GM19452 (cell line): ENCODE data around the gene GYG2.
"Not testable (repeated sequence)": the region's sequence is repeated elsewhere in the genome, so short reads cannot be mapped to it uniquely, and the experiment has no call there.

Experiments used
- ATAC-seq: cut with Tn5 transposase; IDR thresholded peaks from one replicate; pipeline ENCODE4 v1.9.1; 2021; ENCODE audit not compliant: unreplicated experiment

The GYG2 gene

GRCh38 chrX:2828344-2828958 lies at the start of gene GYG2:
Gene GYG2 (plus strand): TSS chrX:2828930. CDS start chrX:2830189, 1,259 bp downstream.
- no peak for ATAC-seq

- ATAC-seq, result peak; percentile 64
These were observed 48.1 kb upstream of the GYG2 start for GRCh38 chrX:2780472-2781225.

- ATAC-seq, result no peak
These were observed 47.5 kb upstream of the GYG2 start for GRCh38 chrX:2781226-2781571.

GRCh38 chrX:2781698-2782097 lies 47.0 kb upstream of the GYG2 start:
- ATAC-seq, result no peak

GRCh38 chrX:2782171-2782570 lies 46.6 kb upstream of the GYG2 start:
- no peak for ATAC-seq

- no peak for ATAC-seq
These were observed 46.0 kb upstream of the GYG2 start for GRCh38 chrX:2782778-2783177.

GRCh38 chrX:2784026-2784425 lies 44.7 kb upstream of the GYG2 start:
- ATAC-seq, result no peak

GRCh38 chrX:2785538-2785937 lies 43.2 kb upstream of the GYG2 start:
- ATAC-seq, result no peak

- ATAC-seq, result no peak
These were observed 39.8 kb upstream of the GYG2 start for GRCh38 chrX:2788980-2789379.

GRCh38 chrX:2789569-2789968 lies 39.2 kb upstream of the GYG2 start:
- ATAC-seq, result no peak

- no peak for ATAC-seq
These were observed 35.0 kb upstream of the GYG2 start for GRCh38 chrX:2793752-2794151.

- ATAC-seq, result no peak
These were observed 34.4 kb upstream of the GYG2 start for GRCh38 chrX:2794336-2794735.

GRCh38 chrX:2796808-2797207 lies 31.9 kb upstream of the GYG2 start:
- not testable (repeated sequence) for ATAC-seq

- no peak for ATAC-seq
These were observed 29.4 kb upstream of the GYG2 start for GRCh38 chrX:2799369-2799768.

- ATAC-seq, result not testable (repeated sequence)
These were observed 28.8 kb upstream of the GYG2 start for GRCh38 chrX:2799980-2800379.

GRCh38 chrX:2801223-2801622 lies 27.5 kb upstream of the GYG2 start:
- ATAC-seq, result no peak

- ATAC-seq, result not testable (repeated sequence)
These were observed 26.2 kb upstream of the GYG2 start for GRCh38 chrX:2802376-2803090.

- ATAC-seq, result not testable (repeated sequence)
These were observed 25.2 kb upstream of the GYG2 start for GRCh38 chrX:2803486-2803885.

- not testable (repeated sequence) for ATAC-seq
These were observed 24.5 kb upstream of the GYG2 start for GRCh38 chrX:2804106-2804843.

- ATAC-seq, result not testable (repeated sequence)
These were observed 23.9 kb upstream of the GYG2 start for GRCh38 chrX:2804858-2805257.

- ATAC-seq, result no peak
These were observed 17.5 kb upstream of the GYG2 start for GRCh38 chrX:2811271-2811670.
